ENCODE results near the gene MAPK4.

Gene MAPK4

DNA sequence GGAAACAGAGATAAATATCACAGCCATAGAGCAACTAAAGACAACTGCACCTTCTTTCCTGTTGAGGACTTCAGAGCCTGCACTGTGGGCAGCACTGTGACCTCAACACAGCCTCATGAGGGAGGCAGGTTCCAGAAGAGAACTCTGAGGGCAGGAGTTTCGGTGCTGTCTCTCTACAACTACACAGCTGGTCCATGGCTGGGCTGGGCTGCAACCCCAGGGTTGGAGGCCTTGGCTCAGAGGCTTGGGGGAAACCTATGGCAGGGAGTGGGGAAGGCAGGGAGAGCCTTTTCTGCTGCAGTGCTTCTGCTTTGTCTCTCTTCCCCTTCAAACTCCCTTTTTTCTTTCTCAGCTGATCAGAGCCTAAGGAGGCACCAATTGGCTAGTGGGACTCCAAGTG lies 193.4 kb downstream of the MAPK4 start:
- Histone ChIP-seq H3K79me2 (ENCODE audit: insufficient read depth, low read length) (no peaks in the 10 kb centered on the region), H3K9ac (ENCODE audit: low read depth, low read length, poor library complexity, severe bottlenecking) (no peak overlapping the region), H3K9me2 (replicated peaks; ENCODE audit: low read depth, low read length) (no peaks in the 10 kb centered on the region), H3K4me3 (ENCODE audit: low read length, poor library complexity, severe bottlenecking) (no peak overlapping the region), H4K20me1 (ENCODE audit: insufficient read depth, low read length, poor library complexity, severe bottlenecking) (no peaks in the 10 kb centered on the region), H3K4me2 (ENCODE audit: low read depth, low read length, poor library complexity, severe bottlenecking) (no peak overlapping the region), H3K27me3 (ENCODE audit: insufficient read depth, low read length, poor library complexity, severe bottlenecking) (no peaks in the 10 kb centered on the region), H3K4me1 (ENCODE audit: insufficient read depth, low read length, poor library complexity, severe bottlenecking) (no peaks in the 10 kb centered on the region), H3K9me3 (ENCODE audit: insufficient read depth, low read depth, low read length) (no peaks in the 10 kb centered on the region), H2AFZ (ENCODE audit: low read length) (no peak overlapping the region), H3F3A (ENCODE audit: low read depth) (no peaks in the 10 kb centered on the region), H3K36me3 (ENCODE audit: insufficient read depth, low read length) (no peaks in the 10 kb centered on the region)
- TF ChIP-seq, protein P1, sequence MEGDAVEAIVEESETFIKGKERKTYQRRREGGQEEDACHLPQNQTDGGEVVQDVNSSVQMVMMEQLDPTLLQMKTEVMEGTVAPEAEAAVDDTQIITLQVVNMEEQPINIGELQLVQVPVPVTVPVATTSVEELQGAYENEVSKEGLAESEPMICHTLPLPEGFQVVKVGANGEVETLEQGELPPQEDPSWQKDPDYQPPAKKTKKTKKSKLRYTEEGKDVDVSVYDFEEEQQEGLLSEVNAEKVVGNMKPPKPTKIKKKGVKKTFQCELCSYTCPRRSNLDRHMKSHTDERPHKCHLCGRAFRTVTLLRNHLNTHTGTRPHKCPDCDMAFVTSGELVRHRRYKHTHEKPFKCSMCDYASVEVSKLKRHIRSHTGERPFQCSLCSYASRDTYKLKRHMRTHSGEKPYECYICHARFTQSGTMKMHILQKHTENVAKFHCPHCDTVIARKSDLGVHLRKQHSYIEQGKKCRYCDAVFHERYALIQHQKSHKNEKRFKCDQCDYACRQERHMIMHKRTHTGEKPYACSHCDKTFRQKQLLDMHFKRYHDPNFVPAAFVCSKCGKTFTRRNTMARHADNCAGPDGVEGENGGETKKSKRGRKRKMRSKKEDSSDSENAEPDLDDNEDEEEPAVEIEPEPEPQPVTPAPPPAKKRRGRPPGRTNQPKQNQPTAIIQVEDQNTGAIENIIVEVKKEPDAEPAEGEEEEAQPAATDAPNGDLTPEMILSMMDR (conservative IDR thresholded peaks at IDR 0.05; ENCODE audit: low read length) = no peak
- no peak for TF ChIP-seq EZH2phosphoT487 (IDR thresholded peaks at IDR 0.05; ENCODE audit: borderline replicate concordance)

DNA sequence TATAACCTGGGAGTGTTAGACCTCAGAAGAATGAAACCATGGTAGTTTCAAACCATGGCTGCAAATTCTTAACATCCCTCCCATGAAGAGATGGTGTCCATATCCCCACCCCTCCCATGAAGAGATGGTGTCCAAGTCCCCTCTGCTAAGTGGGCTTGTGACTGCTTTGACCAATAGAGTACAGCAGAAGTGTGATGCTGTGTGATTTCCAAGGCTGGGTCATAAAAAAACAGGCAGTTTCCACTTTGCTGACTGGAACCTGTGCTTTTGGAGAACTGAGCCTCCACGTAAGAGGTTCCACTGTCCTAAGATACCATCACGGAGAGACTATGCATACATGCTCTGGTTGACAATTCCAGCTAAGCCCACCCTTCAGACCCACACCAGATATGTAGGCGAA lies 194.4 kb downstream of the MAPK4 start:
- Histone ChIP-seq H3F3A (ENCODE audit: low read depth) (no peaks in the 10 kb centered on the region), H3K27me3 (ENCODE audit: insufficient read depth, low read length, poor library complexity, severe bottlenecking) (no peaks in the 10 kb centered on the region), H3K36me3 (ENCODE audit: insufficient read depth, low read length) (no peaks in the 10 kb centered on the region), H3K4me2 (ENCODE audit: low read depth, low read length, poor library complexity, severe bottlenecking) (no peak overlapping the region), H3K9ac (ENCODE audit: low read depth, low read length, poor library complexity, severe bottlenecking) (no peak overlapping the region), H3K9me3 (ENCODE audit: insufficient read depth, low read depth, low read length) (no peaks in the 10 kb centered on the region), H3K9me2 (replicated peaks; ENCODE audit: low read depth, low read length) (no peaks in the 10 kb centered on the region), H3K4me1 (ENCODE audit: insufficient read depth, low read length, poor library complexity, severe bottlenecking) (no peaks in the 10 kb centered on the region), H3K79me2 (ENCODE audit: insufficient read depth, low read length) (no peaks in the 10 kb centered on the region), H4K20me1 (ENCODE audit: insufficient read depth, low read length, poor library complexity, severe bottlenecking) (no peaks in the 10 kb centered on the region), H3K4me3 (ENCODE audit: low read length, poor library complexity, severe bottlenecking) (no peak overlapping the region), H2AFZ (ENCODE audit: low read length) (no peak overlapping the region)
- TF ChIP-seq, protein P1 (conservative IDR thresholded peaks at IDR 0.05; ENCODE audit: low read length) = no peak
- no peak for TF ChIP-seq EZH2phosphoT487 (IDR thresholded peaks at IDR 0.05; ENCODE audit: borderline replicate concordance)

DNA sequence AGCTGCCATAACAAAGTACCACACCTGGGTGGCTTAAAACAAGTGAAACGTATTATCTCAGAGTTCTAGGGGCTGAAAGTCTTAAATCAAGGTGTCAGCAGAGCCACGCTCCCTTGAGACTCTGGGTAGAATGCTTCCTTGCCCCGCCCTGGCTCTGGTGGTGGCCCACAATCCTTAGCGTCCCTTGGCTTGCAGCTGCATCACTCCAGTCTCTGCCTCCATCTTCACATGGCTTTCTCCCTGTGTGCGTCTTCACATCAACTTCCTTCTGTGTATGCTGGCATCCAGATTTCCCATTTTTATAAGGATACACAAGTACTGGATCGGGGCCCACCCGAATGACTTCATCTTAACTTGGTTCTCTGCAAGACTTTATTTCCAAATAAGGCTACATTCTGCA lies 197.5 kb downstream of the MAPK4 start:
- H3K4me3 ChIP-seq (ENCODE audit: low read length, poor library complexity, severe bottlenecking) = no peak overlapping the region
- H3K9me3 ChIP-seq (ENCODE audit: insufficient read depth, low read depth, low read length) = no peaks in the 10 kb centered on the region
- no peaks in the 10 kb centered on the region for H3K27me3 ChIP-seq (ENCODE audit: insufficient read depth, low read length, poor library complexity, severe bottlenecking)
- no peaks in the 10 kb centered on the region for H3K4me1 ChIP-seq (ENCODE audit: insufficient read depth, low read length, poor library complexity, severe bottlenecking)
- H3K9ac ChIP-seq (ENCODE audit: low read depth, low read length, poor library complexity, severe bottlenecking) = no peak overlapping the region
- H2AFZ ChIP-seq (ENCODE audit: low read length) = no peak overlapping the region
- H3F3A ChIP-seq (ENCODE audit: low read depth) = no peaks in the 10 kb centered on the region
- H3K79me2 ChIP-seq (ENCODE audit: insufficient read depth, low read length) = no peaks in the 10 kb centered on the region
- TF ChIP-seq EZH2phosphoT487 (IDR thresholded peaks at IDR 0.05; ENCODE audit: borderline replicate concordance) = no peak
- TF ChIP-seq, protein P1 (conservative IDR thresholded peaks at IDR 0.05; ENCODE audit: low read length) = no peak
- no peak overlapping the region for H3K4me2 ChIP-seq (ENCODE audit: low read depth, low read length, poor library complexity, severe bottlenecking)
- H3K9me2 ChIP-seq (replicated peaks; ENCODE audit: low read depth, low read length) = no peaks in the 10 kb centered on the region
- H3K36me3 ChIP-seq (ENCODE audit: insufficient read depth, low read length) = no peaks in the 10 kb centered on the region
- no peaks in the 10 kb centered on the region for H4K20me1 ChIP-seq (ENCODE audit: insufficient read depth, low read length, poor library complexity, severe bottlenecking)
